Measurements from ENCODE around the gene CNTD1. TPM values are rescaled to one million over a fixed set of nuclear protein-coding genes. Genes with fewer than 3 reads are reported as not detected.

Gene CNTD1
- total and polyA plus RNA-seq, 2 experiments from 2014 or later, result 1.1 TPM; not detected in 1

DNA sequence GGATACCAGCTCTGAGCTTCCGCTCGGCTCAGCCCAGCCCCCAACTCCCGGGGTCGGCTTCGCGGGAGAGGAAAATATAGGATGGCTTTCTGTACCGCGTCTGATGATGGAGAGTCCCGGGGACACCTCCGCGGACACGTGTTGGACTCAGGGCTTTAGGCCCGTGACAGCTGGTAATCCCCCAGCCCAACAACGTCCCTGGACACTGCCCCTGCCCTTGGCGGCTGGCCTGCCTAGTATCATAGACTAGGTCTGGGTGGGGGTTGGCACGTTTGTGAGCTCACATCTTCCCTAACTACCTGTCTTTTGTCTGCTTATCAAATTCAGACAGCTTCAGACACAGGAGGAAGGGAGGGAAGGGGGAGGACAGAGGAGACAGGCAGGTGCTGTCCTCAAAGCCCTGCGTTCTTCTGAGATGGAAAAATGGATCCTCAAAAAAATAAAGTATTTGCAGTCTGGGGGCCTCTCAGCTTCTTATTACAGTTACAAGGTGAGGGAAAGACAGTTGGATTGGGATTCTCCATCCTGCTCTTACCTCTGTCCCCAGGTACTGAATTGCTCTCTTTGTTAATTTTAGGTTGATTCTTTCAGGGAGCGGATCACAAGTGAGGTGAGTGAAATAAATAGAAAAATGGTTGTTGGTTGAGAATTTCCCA, 35.2 kb downstream of the CNTD1 start:
- H3K79me2 ChIP-seq (replicated peaks; ENCODE audit: insufficient read depth), result peaks cover 30% of the 10 kb centered on the region
- TF ChIP-seq EZH2 (IDR thresholded peaks at IDR 0.05; ENCODE audit: low read depth, unreplicated experiment) (no peak), CREB1 (CRISPR knock-in tag; IDR thresholded peaks at IDR 0.05; ENCODE audit: low read depth) (no peak), ZNF462 (CRISPR knock-in tag; IDR thresholded peaks at IDR 0.05) (no peak), JUNB (IDR thresholded peaks at IDR 0.05; ENCODE audit: unreplicated experiment) (no peak), ZNF114 (CRISPR knock-in tag; IDR thresholded peaks at IDR 0.05) (no peak), NANOG (IDR thresholded peaks at IDR 0.05; ENCODE audit: borderline replicate concordance) (no peak), EZH2phosphoT487 (IDR thresholded peaks at IDR 0.05; ENCODE audit: unreplicated experiment) (no peak), STAT1 (IDR thresholded peaks at IDR 0.05; ENCODE audit: unreplicated experiment) (no peak), REST (IDR thresholded peaks at IDR 0.05; ENCODE audit: unreplicated experiment) (no peak), ETS1 (IDR thresholded peaks at IDR 0.05) (no peak), POLR2AphosphoS5 (IDR thresholded peaks at IDR 0.05; ENCODE audit: low read depth) (no peak), CTCF (conservative IDR thresholded peaks at IDR 0.05; ENCODE audit: low read depth in 2 of 2) (no peak), ZNF331 (CRISPR knock-in tag; IDR thresholded peaks at IDR 0.05; ENCODE audit: low read depth) (no peak)
- ATAC-seq, result no peak

More for the DNA sequence above, 35.2 kb downstream of the CNTD1 start:
- Mint-ChIP-seq H3K27ac (peak overlapping the region; percentile 100), H3K4me1 (peaks cover 16% of the 10 kb centered on the region), H3K36me3 (ENCODE audit: low read depth) (peaks cover 47% of the 10 kb centered on the region), H3K27me3 (ENCODE audit: insufficient read depth, low read depth, poor library complexity) (peaks cover 10% of the 10 kb centered on the region), H3K4me3 (peak overlapping the region; percentile 95), H3K9me3 (no peaks in the 10 kb centered on the region)
- Histone ChIP-seq H4K20me1 (replicated peaks; ENCODE audit: insufficient read depth) (peaks cover 12% of the 10 kb centered on the region; the same call in 1 of the 2 replicates), H3K27ac (ENCODE audit: low read depth) (peak overlapping the region; percentile 95), H3K9me2 (ENCODE audit: insufficient read depth) (no peaks in the 10 kb centered on the region), H3K27me3 (ENCODE audit: insufficient read depth) (no peaks in the 10 kb centered on the region), H3K4me1 (ENCODE audit: insufficient read depth) (peaks cover 5% of the 10 kb centered on the region; the same call in 1 of the 2 replicates), H3F3A (replicated peaks; ENCODE audit: low read depth) (peaks cover 5% of the 10 kb centered on the region), H3K4me2 (peak overlapping the region; percentile 100), H3K4me3 (peak overlapping the region; percentile 99), H3K36me3 (ENCODE audit: insufficient read depth) (peaks cover 36% of the 10 kb centered on the region), H2AFZ (peak overlapping the region; percentile 53)
- DNase-seq (ENCODE audit: low spot score), result no peak
